ENCODE results near the gene PSME4. TPM values are rescaled to one million over a fixed set of nuclear protein-coding genes. Genes with fewer than 3 reads are reported as not detected.
"Not testable (repeated sequence)": the region's sequence is repeated elsewhere in the genome, so short reads cannot be mapped to it uniquely, and the experiment has no call there.

The PSME4 gene
- polyA plus RNA-seq, 3 donors: 2.1 to 17.7 (median 3.1) TPM

DNA sequence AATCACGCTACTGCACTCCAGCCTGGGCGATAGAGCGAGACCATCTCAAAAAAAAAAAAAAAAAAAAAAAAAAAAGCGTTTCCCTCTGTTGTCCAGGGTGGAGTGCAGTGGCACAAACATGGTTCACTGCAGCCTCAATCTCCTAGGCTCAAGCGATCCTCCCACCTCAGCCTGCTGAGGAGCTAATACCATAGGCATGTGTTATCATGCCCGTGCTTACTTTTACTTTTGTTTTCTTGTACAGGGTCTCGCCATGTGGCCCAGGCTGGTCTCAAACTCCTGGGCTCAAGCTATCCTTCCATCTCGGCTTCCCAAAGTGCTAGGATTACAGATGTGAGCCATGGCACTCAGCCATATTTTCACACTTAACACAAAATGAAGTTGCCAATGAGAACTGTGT is 37.5 kb downstream of the PSME4 start:
- no peak overlapping the region for H3K4me3 ChIP-seq (replicated peaks in 1 of 3; ENCODE audit: low read depth in 2 of 3, low read length in 3 of 3)
- Mint-ChIP-seq H3K4me1 (no peaks in the 10 kb centered on the region), H3K27me3 (ENCODE audit: low read depth in 3 of 3) (no peaks in the 10 kb centered on the region), H3K36me3 (peaks cover 72 to 81% of the 10 kb centered on the region in 2 donors), H3K9me3 (no peaks in the 10 kb centered on the region), H3K4me3 (no peak overlapping the region), H3K27ac (peak overlapping the region in 2 of 7 donors; percentile 43 to 67)
- H3K4me2 ChIP-seq (replicated peaks; ENCODE audit: extremely low read depth, low read length, poor library complexity, severe bottlenecking): no peak overlapping the region
- no peak overlapping the region for H3K9ac ChIP-seq (ENCODE audit: insufficient read depth, low read length, poor library complexity, severe bottlenecking)
- intact Hi-C loops (cut with micrococcal nuclease): loop anchor here in 1 of 2 donors (10.0 kb wide), 1 partner anchor 49 kb away; no protein-coding TSS in a partner anchor
- no peak overlapping the region for H2AFZ ChIP-seq (ENCODE audit: insufficient read depth, low read depth, low read length, poor library complexity, severe bottlenecking)
- 100% methylated on average over 4 of the region's 8 CpGs for WGBS (ENCODE audit: insufficient coverage)
- TF ChIP-seq, protein P1, sequence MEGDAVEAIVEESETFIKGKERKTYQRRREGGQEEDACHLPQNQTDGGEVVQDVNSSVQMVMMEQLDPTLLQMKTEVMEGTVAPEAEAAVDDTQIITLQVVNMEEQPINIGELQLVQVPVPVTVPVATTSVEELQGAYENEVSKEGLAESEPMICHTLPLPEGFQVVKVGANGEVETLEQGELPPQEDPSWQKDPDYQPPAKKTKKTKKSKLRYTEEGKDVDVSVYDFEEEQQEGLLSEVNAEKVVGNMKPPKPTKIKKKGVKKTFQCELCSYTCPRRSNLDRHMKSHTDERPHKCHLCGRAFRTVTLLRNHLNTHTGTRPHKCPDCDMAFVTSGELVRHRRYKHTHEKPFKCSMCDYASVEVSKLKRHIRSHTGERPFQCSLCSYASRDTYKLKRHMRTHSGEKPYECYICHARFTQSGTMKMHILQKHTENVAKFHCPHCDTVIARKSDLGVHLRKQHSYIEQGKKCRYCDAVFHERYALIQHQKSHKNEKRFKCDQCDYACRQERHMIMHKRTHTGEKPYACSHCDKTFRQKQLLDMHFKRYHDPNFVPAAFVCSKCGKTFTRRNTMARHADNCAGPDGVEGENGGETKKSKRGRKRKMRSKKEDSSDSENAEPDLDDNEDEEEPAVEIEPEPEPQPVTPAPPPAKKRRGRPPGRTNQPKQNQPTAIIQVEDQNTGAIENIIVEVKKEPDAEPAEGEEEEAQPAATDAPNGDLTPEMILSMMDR (IDR thresholded peaks at IDR 0.05): no peak
- H3K36me3 ChIP-seq (replicated peaks in 1 of 2; ENCODE audit: control insufficient read depth in 1 of 2, insufficient read depth in 2 of 2, low read length in 2 of 2): peaks cover 88 to 98% of the 10 kb centered on the region in 2 donors
- H3K27me3 ChIP-seq (ENCODE audit: control insufficient read depth in 2 of 2, insufficient read depth in 2 of 2, low read length in 2 of 2): no peaks in the 10 kb centered on the region
- H3K79me2 ChIP-seq (ENCODE audit: insufficient read depth, low read length): no peaks in the 10 kb centered on the region
- H3K9me3 ChIP-seq (replicated peaks in 1 of 2; ENCODE audit: control insufficient read depth in 1 of 2, insufficient read depth in 1 of 2, low read length in 2 of 2): no peaks in the 10 kb centered on the region
- no peak overlapping the region for H3K27ac ChIP-seq (ENCODE audit: low read depth in 1 of 2, low read length in 2 of 2)
- no peaks in the 10 kb centered on the region for H3K4me1 ChIP-seq (ENCODE audit: control insufficient read depth in 1 of 2, insufficient read depth in 2 of 2, low read length in 2 of 2)
- no peak for DNase-seq
- no peaks in the 10 kb centered on the region for H4K20me1 ChIP-seq (ENCODE audit: insufficient read depth, low read length)

DNA sequence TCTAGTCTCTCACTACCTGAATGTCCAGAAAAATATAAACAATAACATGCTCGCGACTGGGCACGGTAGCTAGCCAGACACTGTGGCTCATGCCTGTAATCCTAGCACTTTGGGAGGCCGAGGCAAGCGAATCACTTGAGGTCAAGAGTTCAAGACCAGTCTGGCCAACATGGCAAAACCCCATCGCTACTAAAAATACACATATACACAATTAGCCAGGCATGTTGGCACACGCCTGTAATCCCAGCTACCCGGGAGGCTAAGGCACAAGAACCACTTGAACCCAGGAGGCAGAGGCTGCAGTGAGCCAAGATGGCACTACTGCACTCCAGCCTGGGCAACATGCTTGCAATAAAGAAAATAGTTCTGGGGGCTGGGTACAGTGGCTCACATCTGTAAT is 44.5 kb downstream of the PSME4 start:
- Mint-ChIP-seq H3K36me3 (peaks cover 71 to 82% of the 10 kb centered on the region in 2 donors), H3K27ac (peak overlapping the region in 2 of 7 donors; percentile 7)
- H3K27me3 Mint-ChIP-seq (ENCODE audit: low read depth in 3 of 3); H3K9me3 Mint-ChIP-seq; H3K27me3 ChIP-seq (ENCODE audit: control insufficient read depth in 2 of 2, insufficient read depth in 2 of 2, low read length in 2 of 2); H3K4me1 Mint-ChIP-seq; H3K27ac ChIP-seq (ENCODE audit: low read depth in 1 of 2, low read length in 2 of 2); H2AFZ ChIP-seq (ENCODE audit: insufficient read depth, low read depth, low read length, poor library complexity, severe bottlenecking); H3K79me2 ChIP-seq (ENCODE audit: insufficient read depth, low read length); H3K4me3 ChIP-seq (replicated peaks in 1 of 3; ENCODE audit: low read depth in 2 of 3, low read length in 3 of 3); H3K4me3 Mint-ChIP-seq; H3K4me2 ChIP-seq (replicated peaks; ENCODE audit: extremely low read depth, low read length, poor library complexity, severe bottlenecking); intact Hi-C loops (cut with micrococcal nuclease); H4K20me1 ChIP-seq (ENCODE audit: insufficient read depth, low read length); H3K4me1 ChIP-seq (ENCODE audit: control insufficient read depth in 1 of 2, insufficient read depth in 2 of 2, low read length in 2 of 2); DNase-seq; H3K9ac ChIP-seq (ENCODE audit: insufficient read depth, low read length, poor library complexity, severe bottlenecking); H3K9me3 ChIP-seq (replicated peaks in 1 of 2; ENCODE audit: control insufficient read depth in 1 of 2, insufficient read depth in 1 of 2, low read length in 2 of 2): not testable (repeated sequence)
- WGBS (ENCODE audit: insufficient coverage): 96% methylated on average over 8 of the region's 8 CpGs
- H3K36me3 ChIP-seq (replicated peaks in 1 of 2; ENCODE audit: control insufficient read depth in 1 of 2, insufficient read depth in 2 of 2, low read length in 2 of 2): peaks cover 88 to 95% of the 10 kb centered on the region in 2 donors
